Peyer's patch (tissue), 4 donors: ENCODE measurements around the gene CDRT4. TPM values are rescaled to one million over a fixed set of nuclear protein-coding genes. Genes with fewer than 3 reads are reported as not detected.

Experiments
- DNase-seq, 3 donors: peaks; one replicate each; pipeline ENCODE4 v3.0.0-alpha.2; 2017 to 2019
- H3K27ac ChIP-seq, 4 donors: fragments of 200-600 bp; sonication (generic); one replicate each; pipeline ENCODE4 v1.5.1; 2016 to 2019
- H3K27me3 ChIP-seq, 2 donors: fragments of 200-600 bp; sonication (generic); one replicate each; pipeline ENCODE4 v1.5.1; 2019
- H3K36me3 ChIP-seq, 3 donors: fragments of 200-600 bp; sonication (generic); one replicate each; pipeline ENCODE4 v1.5.1; 2016 to 2019
- H3K4me1 ChIP-seq, 4 donors: fragments of 200-600 bp; sonication (generic); one replicate each; pipeline ENCODE4 v1.5.1; 2016 to 2019
- H3K4me3 ChIP-seq, 4 donors: fragments of 200-600 bp; sonication (generic); 1 replicate in 3 of 4; 2 replicates in 1 of 4; pipeline ENCODE4 v1.5.1; 2016 to 2019; ENCODE audit warnings: mild to moderate bottlenecking in 1 of 4
- H3K9me3 ChIP-seq, 4 donors: fragments of 200-600 bp; sonication (generic); one replicate each; pipeline ENCODE4 v1.5.1; 2016 to 2019; ENCODE audit warnings: mild to moderate bottlenecking in 1 of 4
- CTCF ChIP-seq, 6 experiments: fragments of 450-650 bp in 4 of 6; fragments of 200-600 bp in 2 of 6; sonication (generic) in 1 of 6; IDR thresholded peaks; one replicate each; pipeline ENCODE4 v1.5.1; 2017 to 2019; ENCODE audit warnings: antibody characterized with exemption in 6 of 6, mild to moderate bottlenecking in 3 of 6, moderate library complexity in 1 of 6
- POLR2A ChIP-seq, 2 donors: fragments of 450-650 bp; IDR thresholded peaks; one replicate each; pipeline ENCODE4 v1.5.1; 2017; ENCODE audit warnings: antibody characterized with exemption in 2 of 2, mild to moderate bottlenecking in 2 of 2, moderate library complexity in 2 of 2
- total RNA-seq, 4 donors: library from RNA; depleted of rRNA; stranded (reverse); fragments of >200 nt; gene quantifications; one replicate each; pipeline ENCODE4 v1.1.0, GENCODE V29; 2016

CDRT4 gene
- total RNA-seq, 4 donors from 2014 or later = 17.9 to 28.5 (median 26.4) TPM; not detected in 1

- Histone ChIP-seq H3K9me3 (no peaks in the 10 kb centered on the region), H3K4me3 (no peak overlapping the region), H3K27me3 (no peaks in the 10 kb centered on the region), H3K36me3 (no peaks in the 10 kb centered on the region), H3K27ac (peak overlapping the region in 1 of 4 donors; percentile 89), H3K4me1 (peaks cover 0 to 26% (median 9%) of the 10 kb centered on the region in 4 donors)
- no peak for DNase-seq
- no peak for TF ChIP-seq POLR2A (IDR thresholded peaks at IDR 0.05)
- no peak for TF ChIP-seq CTCF (IDR thresholded peaks at IDR 0.05)
Measured at GRCh38 chr17:15438491-15439105, 28.8 kb downstream of the CDRT4 start.

GRCh38 chr17:15437303-15437635, 30.2 kb downstream of the CDRT4 start:
- H3K4me3 ChIP-seq = no peak overlapping the region
- no peaks in the 10 kb centered on the region for H3K9me3 ChIP-seq
- peak overlapping the region in 3 of 4 donors; percentile 11 to 89 (median 70) for H3K27ac ChIP-seq
- H3K27me3 ChIP-seq = no peaks in the 10 kb centered on the region
- TF ChIP-seq CTCF (IDR thresholded peaks at IDR 0.05) (no peak), POLR2A (IDR thresholded peaks at IDR 0.05) (no peak)
- H3K36me3 ChIP-seq = no peaks in the 10 kb centered on the region
- peaks cover 0 to 36% (median 10%) of the 10 kb centered on the region in 4 donors for H3K4me1 ChIP-seq
- DNase-seq = no peak

DNA sequence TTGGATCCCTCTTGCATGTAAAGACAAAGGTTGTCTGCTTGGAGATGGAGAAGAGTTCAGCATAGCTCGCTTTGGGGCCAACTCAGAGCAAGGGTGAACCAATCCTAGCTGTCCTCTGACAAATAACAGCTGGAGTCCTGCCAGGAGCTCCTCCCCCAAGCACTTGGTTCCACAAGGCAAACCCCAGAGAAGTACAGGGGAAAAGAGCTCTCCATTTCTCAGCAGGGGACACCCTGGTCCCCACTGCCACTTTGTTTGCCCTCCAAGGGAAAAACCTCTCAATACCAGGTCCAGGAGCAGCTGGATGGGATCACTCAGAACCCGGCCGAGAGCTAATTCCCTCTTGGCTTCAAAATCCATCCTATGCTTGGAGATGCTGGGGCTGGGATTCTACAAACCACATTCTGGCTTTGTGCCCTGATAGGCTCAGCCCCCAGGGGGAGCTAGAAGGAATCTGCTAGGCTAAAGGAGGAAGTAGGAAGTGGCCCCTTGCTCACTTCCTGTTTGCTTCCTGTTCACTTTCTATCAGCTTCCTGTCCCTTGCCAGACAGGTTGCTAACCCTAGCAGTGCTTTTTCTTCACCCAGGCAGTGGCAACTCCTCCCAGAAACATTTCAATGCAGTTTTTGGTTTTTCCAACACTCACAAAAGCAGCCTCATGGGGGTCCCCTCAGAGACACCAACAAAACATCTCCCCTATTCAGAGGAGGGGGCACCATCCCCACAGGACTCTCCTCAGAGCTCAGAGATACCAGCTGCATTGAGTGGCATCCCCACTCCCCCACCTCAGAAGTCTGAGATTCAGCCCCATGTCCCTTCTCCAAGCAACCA, 30.7 kb downstream of the CDRT4 start:
- Histone ChIP-seq H3K9me3 (no peaks in the 10 kb centered on the region), H3K4me3 (no peak overlapping the region), H3K4me1 (peaks cover 0 to 36% (median 10%) of the 10 kb centered on the region in 4 donors), H3K36me3 (no peaks in the 10 kb centered on the region), H3K27me3 (no peaks in the 10 kb centered on the region), H3K27ac (peak overlapping the region; percentile 11 to 89 (median 67))
- TF ChIP-seq POLR2A (IDR thresholded peaks at IDR 0.05) (no peak), CTCF (IDR thresholded peaks at IDR 0.05) (peak in 4 of 6 experiments; percentile 16 to 29 (median 24))
- peak; percentile 26 to 89 (median 76) for DNase-seq

- TF ChIP-seq POLR2A (IDR thresholded peaks at IDR 0.05) = no peak
- TF ChIP-seq CTCF (IDR thresholded peaks at IDR 0.05) = no peak
Measured at GRCh38 chr17:15434956-15435355, 32.5 kb downstream of the CDRT4 start.

GRCh38 chr17:15432807-15433611, 34.4 kb downstream of the CDRT4 start:
- peaks cover 0 to 36% (median 10%) of the 10 kb centered on the region in 4 donors for H3K4me1 ChIP-seq
- DNase-seq = no peak
- H3K4me3 ChIP-seq = no peak overlapping the region
- no peaks in the 10 kb centered on the region for H3K36me3 ChIP-seq
- no peak for TF ChIP-seq CTCF (IDR thresholded peaks at IDR 0.05)
- no peak for TF ChIP-seq POLR2A (IDR thresholded peaks at IDR 0.05)
- H3K27ac ChIP-seq = peak overlapping the region; percentile 13 to 51 (median 29)
- no peaks in the 10 kb centered on the region for H3K27me3 ChIP-seq
- H3K9me3 ChIP-seq = no peaks in the 10 kb centered on the region

More at GRCh38 chr17:15434956-15435355, 32.5 kb downstream of the CDRT4 start:
- Histone ChIP-seq H3K27me3 (no peaks in the 10 kb centered on the region), H3K36me3 (no peaks in the 10 kb centered on the region), H3K4me1 (peaks cover 0 to 36% (median 10%) of the 10 kb centered on the region in 4 donors), H3K4me3 (no peak overlapping the region), H3K9me3 (no peaks in the 10 kb centered on the region), H3K27ac (peak overlapping the region in 3 of 4 donors; percentile 13 to 68 (median 35))
- DNase-seq = no peak
